Measurements from ENCODE around the gene DCTD. TPM values are rescaled to one million over a fixed set of nuclear protein-coding genes. Genes with fewer than 3 reads are reported as not detected.
A peak's percentile ranks its signal among the peaks of the same experiment; 100 is the strongest.

The DCTD gene
- total and polyA plus RNA-seq, 2 donors: 40.0 to 65.8 TPM

DNA sequence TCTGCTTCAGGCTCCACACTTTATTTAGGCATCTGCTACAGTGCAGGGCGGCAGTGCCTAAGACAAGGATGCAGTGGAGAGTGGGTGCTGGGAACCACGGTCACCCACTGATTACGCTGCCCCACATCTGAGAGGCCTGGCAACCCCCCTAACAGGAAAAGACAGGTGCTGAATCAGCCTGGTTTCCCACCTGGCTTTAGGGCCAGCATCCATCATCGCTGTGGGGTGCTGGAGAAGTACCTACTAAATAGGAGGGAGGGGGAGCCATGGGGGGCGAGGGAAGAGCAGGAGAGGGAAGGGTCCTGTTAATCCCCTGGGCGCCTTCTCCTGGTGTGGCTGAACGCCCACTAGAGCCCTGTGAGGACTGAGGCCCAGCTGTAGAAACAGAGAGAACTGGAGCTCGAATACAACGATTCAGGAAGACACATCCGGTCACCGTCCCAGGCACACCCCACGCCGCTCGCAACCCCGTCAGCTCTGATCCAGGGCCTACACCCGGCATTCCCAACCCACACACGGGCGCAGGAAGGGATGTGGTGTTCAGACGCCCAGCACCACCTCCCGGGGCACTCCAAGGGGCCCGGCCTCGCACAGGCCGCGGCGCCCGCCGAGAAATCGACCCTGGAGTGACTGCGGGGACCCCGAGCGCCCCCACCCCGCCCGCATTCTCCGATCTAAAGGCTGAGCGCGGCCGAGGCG, 554 bp downstream of the DCTD start:
- no peaks in the 10 kb centered on the region for H3K27me3 ChIP-seq (ENCODE audit: control insufficient read depth in 2 of 2, insufficient read depth in 1 of 2, low read length in 1 of 2)
- peaks cover 2 to 20% of the 10 kb centered on the region in 2 donors for H3K4me1 ChIP-seq (ENCODE audit: control insufficient read depth in 2 of 2, insufficient read depth in 2 of 2, low read length in 2 of 2)
- H3K4me3 ChIP-seq (ENCODE audit: low read length in 2 of 2): peak overlapping the region; percentile 63 to 80
- peak overlapping the region; percentile 69 to 98 for H3K27ac ChIP-seq (ENCODE audit: low read depth in 1 of 2, low read length in 1 of 2)
- peak in 6 of 9 donors; percentile 10 to 62 (median 32) for DNase-seq (ENCODE audit: low read depth in 6 of 9, low spot score in 9 of 9)
- 5% methylated on average over 38 of the region's 38 CpGs for WGBS
- peaks cover 10 to 26% of the 10 kb centered on the region in 2 donors for H3K36me3 ChIP-seq (ENCODE audit: control insufficient read depth in 2 of 2, insufficient read depth in 2 of 2, low read length in 1 of 2)
- H3K9me3 ChIP-seq (ENCODE audit: control insufficient read depth in 2 of 2, insufficient read depth in 1 of 2, low read length in 1 of 2): no peaks in the 10 kb centered on the region

GRCh38 chr4:182914357-182914756, 2.8 kb downstream of the DCTD start:
- 96% methylated on average over 5 of the region's 5 CpGs for WGBS

DNA sequence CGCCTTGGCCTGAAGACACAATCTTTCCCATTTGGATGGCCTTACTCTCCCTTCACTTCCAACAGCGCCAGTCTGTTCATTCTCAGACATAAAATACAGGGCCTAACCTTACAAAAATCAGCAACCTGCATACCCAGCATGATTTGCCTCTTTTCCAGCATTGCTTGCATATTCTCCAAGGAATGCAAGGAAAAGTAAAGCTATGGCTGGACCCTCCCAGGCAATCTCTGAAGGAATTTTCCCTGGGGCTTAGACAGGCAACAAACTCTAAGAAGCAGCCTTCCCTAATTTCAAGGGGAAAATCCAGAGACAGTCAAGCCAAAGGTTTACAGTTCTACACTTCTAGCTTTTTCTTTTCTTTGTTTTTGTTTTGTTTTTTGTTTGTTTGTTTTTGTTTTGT, 3.6 kb downstream of the DCTD start:
- H3K9me3 ChIP-seq (ENCODE audit: control insufficient read depth in 2 of 2, insufficient read depth in 1 of 2, low read length in 1 of 2): no peaks in the 10 kb centered on the region
- peaks cover 2 to 16% of the 10 kb centered on the region in 2 donors for H3K4me1 ChIP-seq (ENCODE audit: control insufficient read depth in 2 of 2, insufficient read depth in 2 of 2, low read length in 2 of 2)
- 96% methylated on average over 2 of the region's 2 CpGs for WGBS
- no peak overlapping the region for H3K27ac ChIP-seq (ENCODE audit: low read depth in 1 of 2, low read length in 1 of 2)
- no peaks in the 10 kb centered on the region for H3K27me3 ChIP-seq (ENCODE audit: control insufficient read depth in 2 of 2, insufficient read depth in 1 of 2, low read length in 1 of 2)
- DNase-seq (ENCODE audit: low read depth in 6 of 9, low spot score in 9 of 9): no peak
- no peak overlapping the region for H3K4me3 ChIP-seq (ENCODE audit: low read length in 2 of 2)
- H3K36me3 ChIP-seq (ENCODE audit: control insufficient read depth in 2 of 2, insufficient read depth in 2 of 2, low read length in 1 of 2): peaks cover 22 to 44% of the 10 kb centered on the region in 2 donors

More at GRCh38 chr4:182914357-182914756, 2.8 kb downstream of the DCTD start:
- peaks cover 2 to 20% of the 10 kb centered on the region in 2 donors for H3K4me1 ChIP-seq (ENCODE audit: control insufficient read depth in 2 of 2, insufficient read depth in 2 of 2, low read length in 2 of 2)
- H3K27ac ChIP-seq (ENCODE audit: low read depth in 1 of 2, low read length in 1 of 2): no peak overlapping the region
- no peak for DNase-seq (ENCODE audit: low read depth in 6 of 9, low spot score in 9 of 9)
- H3K27me3 ChIP-seq (ENCODE audit: control insufficient read depth in 2 of 2, insufficient read depth in 1 of 2, low read length in 1 of 2): no peaks in the 10 kb centered on the region
- no peaks in the 10 kb centered on the region for H3K9me3 ChIP-seq (ENCODE audit: control insufficient read depth in 2 of 2, insufficient read depth in 1 of 2, low read length in 1 of 2)
- H3K4me3 ChIP-seq (ENCODE audit: low read length in 2 of 2): no peak overlapping the region
- peaks cover 22 to 43% of the 10 kb centered on the region in 2 donors for H3K36me3 ChIP-seq (ENCODE audit: control insufficient read depth in 2 of 2, insufficient read depth in 2 of 2, low read length in 1 of 2)

DNA sequence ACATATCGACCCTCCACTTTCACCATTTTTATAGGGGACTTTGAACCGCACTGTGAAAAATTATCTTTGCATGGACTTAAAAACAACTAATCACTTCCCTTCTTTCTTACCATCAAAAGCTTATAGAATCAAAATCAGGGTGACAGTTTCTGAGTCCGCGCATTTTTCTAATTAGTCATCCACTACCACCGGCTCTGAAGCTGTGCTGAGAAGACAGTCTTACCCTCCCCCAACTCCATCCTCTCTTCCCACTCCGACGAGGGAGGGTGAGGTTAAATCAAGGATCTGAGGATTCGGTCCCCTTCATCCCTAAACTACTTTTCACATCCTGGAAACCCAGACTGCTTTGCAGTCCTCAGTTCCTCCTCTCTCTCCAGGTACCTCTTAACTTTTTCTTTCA, 4.2 kb downstream of the DCTD start:
- Histone ChIP-seq H3K27me3 (ENCODE audit: control insufficient read depth in 2 of 2, insufficient read depth in 1 of 2, low read length in 1 of 2) (no peaks in the 10 kb centered on the region), H3K4me1 (ENCODE audit: control insufficient read depth in 2 of 2, insufficient read depth in 2 of 2, low read length in 2 of 2) (peaks cover 0 to 12% of the 10 kb centered on the region in 2 donors), H3K36me3 (ENCODE audit: control insufficient read depth in 2 of 2, insufficient read depth in 2 of 2, low read length in 1 of 2) (peaks cover 22 to 44% of the 10 kb centered on the region in 2 donors), H3K9me3 (ENCODE audit: control insufficient read depth in 2 of 2, insufficient read depth in 1 of 2, low read length in 1 of 2) (no peaks in the 10 kb centered on the region), H3K27ac (ENCODE audit: low read depth in 1 of 2, low read length in 1 of 2) (no peak overlapping the region), H3K4me3 (ENCODE audit: low read length in 2 of 2) (no peak overlapping the region)
- 93% methylated on average over 8 of the region's 8 CpGs for WGBS
- DNase-seq (ENCODE audit: low read depth in 6 of 9, low spot score in 9 of 9): no peak

- Histone ChIP-seq H3K4me3 (ENCODE audit: low read length in 2 of 2) (no peak overlapping the region), H3K27ac (ENCODE audit: low read depth in 1 of 2, low read length in 1 of 2) (no peak overlapping the region)
Measured at GRCh38 chr4:182908124-182908523, 9.1 kb downstream of the DCTD start.

DNA sequence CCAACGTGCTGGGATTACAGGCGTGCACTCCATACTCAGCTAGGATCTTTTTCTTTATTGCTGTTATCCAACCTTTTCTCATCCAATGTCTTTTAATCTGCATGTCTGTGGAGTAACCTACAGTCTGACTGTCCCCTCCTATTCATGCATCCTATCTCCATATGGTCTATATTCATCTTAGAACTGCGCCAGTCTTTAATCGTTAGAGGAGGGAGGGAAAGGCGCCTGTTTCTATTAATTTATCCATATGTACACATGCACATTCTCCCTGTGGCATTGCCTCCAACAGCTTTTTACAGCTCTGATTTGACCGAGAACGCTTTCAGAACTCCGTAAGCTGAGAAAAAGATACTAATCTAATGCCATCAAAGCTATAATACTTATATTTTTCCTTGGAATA, 9.8 kb downstream of the DCTD start:
- no peak overlapping the region for H3K27ac ChIP-seq (ENCODE audit: low read depth in 1 of 2, low read length in 1 of 2)
- no peak for DNase-seq (ENCODE audit: low read depth in 6 of 9, low spot score in 9 of 9)

More at GRCh38 chr4:182908124-182908523, 9.1 kb downstream of the DCTD start:
- H3K36me3 ChIP-seq (ENCODE audit: control insufficient read depth in 2 of 2, insufficient read depth in 2 of 2, low read length in 1 of 2): peaks cover 18 to 58% of the 10 kb centered on the region in 2 donors
- H3K9me3 ChIP-seq (ENCODE audit: control insufficient read depth in 2 of 2, insufficient read depth in 1 of 2, low read length in 1 of 2): no peaks in the 10 kb centered on the region
- no peaks in the 10 kb centered on the region for H3K27me3 ChIP-seq (ENCODE audit: control insufficient read depth in 2 of 2, insufficient read depth in 1 of 2, low read length in 1 of 2)
- WGBS: 98% methylated on average over 3 of the region's 3 CpGs
- H3K4me1 ChIP-seq (ENCODE audit: control insufficient read depth in 2 of 2, insufficient read depth in 2 of 2, low read length in 2 of 2): no peaks in the 10 kb centered on the region
- DNase-seq (ENCODE audit: low read depth in 6 of 9, low spot score in 9 of 9): no peak

GRCh38 chr4:182906786-182907185, 10.4 kb downstream of the DCTD start:
- H3K27ac ChIP-seq (ENCODE audit: low read depth in 1 of 2, low read length in 1 of 2): no peak overlapping the region
- H3K27me3 ChIP-seq (ENCODE audit: control insufficient read depth in 2 of 2, insufficient read depth in 1 of 2, low read length in 1 of 2): no peaks in the 10 kb centered on the region
- DNase-seq (ENCODE audit: low read depth in 6 of 9, low spot score in 9 of 9): no peak
- 86% methylated on average over 4 of the region's 4 CpGs for WGBS
- H3K4me3 ChIP-seq (ENCODE audit: low read length in 2 of 2): no peak overlapping the region
- H3K9me3 ChIP-seq (ENCODE audit: control insufficient read depth in 2 of 2, insufficient read depth in 1 of 2, low read length in 1 of 2): no peaks in the 10 kb centered on the region
- peaks cover 19 to 53% of the 10 kb centered on the region in 2 donors for H3K36me3 ChIP-seq (ENCODE audit: control insufficient read depth in 2 of 2, insufficient read depth in 2 of 2, low read length in 1 of 2)
- no peaks in the 10 kb centered on the region for H3K4me1 ChIP-seq (ENCODE audit: control insufficient read depth in 2 of 2, insufficient read depth in 2 of 2, low read length in 2 of 2)

More for the DNA sequence above, 9.8 kb downstream of the DCTD start:
- Histone ChIP-seq H3K4me1 (ENCODE audit: control insufficient read depth in 2 of 2, insufficient read depth in 2 of 2, low read length in 2 of 2) (no peaks in the 10 kb centered on the region), H3K4me3 (ENCODE audit: low read length in 2 of 2) (no peak overlapping the region), H3K9me3 (ENCODE audit: control insufficient read depth in 2 of 2, insufficient read depth in 1 of 2, low read length in 1 of 2) (no peaks in the 10 kb centered on the region), H3K36me3 (ENCODE audit: control insufficient read depth in 2 of 2, insufficient read depth in 2 of 2, low read length in 1 of 2) (peaks cover 17 to 53% of the 10 kb centered on the region in 2 donors), H3K27me3 (ENCODE audit: control insufficient read depth in 2 of 2, insufficient read depth in 1 of 2, low read length in 1 of 2) (no peaks in the 10 kb centered on the region)
- WGBS: 98% methylated on average over 8 of the region's 8 CpGs

- 93% methylated on average over 10 of the region's 10 CpGs for WGBS
- no peaks in the 10 kb centered on the region for H3K9me3 ChIP-seq (ENCODE audit: control insufficient read depth in 2 of 2, insufficient read depth in 1 of 2, low read length in 1 of 2)
- no peaks in the 10 kb centered on the region for H3K27me3 ChIP-seq (ENCODE audit: control insufficient read depth in 2 of 2, insufficient read depth in 1 of 2, low read length in 1 of 2)
- no peak overlapping the region for H3K4me3 ChIP-seq (ENCODE audit: low read length in 2 of 2)
- H3K36me3 ChIP-seq (ENCODE audit: control insufficient read depth in 2 of 2, insufficient read depth in 2 of 2, low read length in 1 of 2): peaks cover 10 to 48% of the 10 kb centered on the region in 2 donors
- no peak overlapping the region for H3K27ac ChIP-seq (ENCODE audit: low read depth in 1 of 2, low read length in 1 of 2)
- H3K4me1 ChIP-seq (ENCODE audit: control insufficient read depth in 2 of 2, insufficient read depth in 2 of 2, low read length in 2 of 2): no peaks in the 10 kb centered on the region
- DNase-seq (ENCODE audit: low read depth in 6 of 9, low spot score in 9 of 9): no peak
Measured at GRCh38 chr4:182905038-182905437, 12.1 kb downstream of the DCTD start.

GRCh38 chr4:182904211-182904761, 12.9 kb downstream of the DCTD start:
- WGBS: 93% methylated on average over 12 of the region's 12 CpGs
- H3K36me3 ChIP-seq (ENCODE audit: control insufficient read depth in 2 of 2, insufficient read depth in 2 of 2, low read length in 1 of 2): peaks cover 7 to 41% of the 10 kb centered on the region in 2 donors
- no peak overlapping the region for H3K27ac ChIP-seq (ENCODE audit: low read depth in 1 of 2, low read length in 1 of 2)

More at GRCh38 chr4:182904211-182904761, 12.9 kb downstream of the DCTD start:
- H3K27me3 ChIP-seq (ENCODE audit: control insufficient read depth in 2 of 2, insufficient read depth in 1 of 2, low read length in 1 of 2): no peaks in the 10 kb centered on the region
- no peaks in the 10 kb centered on the region for H3K9me3 ChIP-seq (ENCODE audit: control insufficient read depth in 2 of 2, insufficient read depth in 1 of 2, low read length in 1 of 2)
- H3K4me1 ChIP-seq (ENCODE audit: control insufficient read depth in 2 of 2, insufficient read depth in 2 of 2, low read length in 2 of 2): no peaks in the 10 kb centered on the region
- DNase-seq (ENCODE audit: low read depth in 6 of 9, low spot score in 9 of 9): no peak
- H3K4me3 ChIP-seq (ENCODE audit: low read length in 2 of 2): no peak overlapping the region

All from thymus (tissue), 11 donors.